Mononuclear cell (primary cell): ENCODE results near the gene SAG. TPM values are rescaled to one million over a fixed set of nuclear protein-coding genes. Genes with fewer than 3 reads are reported as not detected.

Source experiments
- H3K27me3 ChIP-seq: 2 replicates; pipeline ENCODE4 v1.6.0; 2011; ENCODE audit warnings: low read length, control low read depth; ENCODE audit not compliant: insufficient read depth
- H3K4me1 ChIP-seq: 2 replicates; pipeline ENCODE4 v1.5.1; 2011; ENCODE audit warnings: mild to moderate bottlenecking, low read length, control low read depth; ENCODE audit not compliant: insufficient read depth
- H3K4me3 ChIP-seq: 2 replicates; pipeline ENCODE4 v1.5.1; 2011; ENCODE audit warnings: mild to moderate bottlenecking, low read length, moderate library complexity
- H3K9me3 ChIP-seq: 2 replicates; pipeline ENCODE4 v1.5.1; 2011; ENCODE audit warnings: low read depth, mild to moderate bottlenecking, control low read depth, low read length
- total RNA-seq: library from RNA; depleted of rRNA; stranded (reverse); fragments of >200 nt; gene quantifications from one replicate; pipeline ENCODE4 v1.2.3, GENCODE V29; 2012

SAG gene
- total RNA-seq, 1 donor, result 0.21 TPM

GRCh38 chr2:233275223-233275622 lies 32.4 kb upstream of the SAG start:
- Histone ChIP-seq H3K4me3 (no peak overlapping the region), H3K9me3 (no peaks in the 10 kb centered on the region), H3K4me1 (peaks cover 15% of the 10 kb centered on the region), H3K27me3 (no peaks in the 10 kb centered on the region)

GRCh38 chr2:233278921-233279320 lies 28.7 kb upstream of the SAG start:
- Histone ChIP-seq H3K4me3 (no peak overlapping the region), H3K27me3 (no peaks in the 10 kb centered on the region), H3K9me3 (no peaks in the 10 kb centered on the region), H3K4me1 (no peaks in the 10 kb centered on the region)

- H3K4me1 ChIP-seq, result no peaks in the 10 kb centered on the region
- H3K9me3 ChIP-seq, result no peaks in the 10 kb centered on the region
- no peaks in the 10 kb centered on the region for H3K27me3 ChIP-seq
- H3K4me3 ChIP-seq, result no peak overlapping the region
Measured at GRCh38 chr2:233280114-233280693, 27.4 kb upstream of the SAG start.

- H3K27me3 ChIP-seq, result no peaks in the 10 kb centered on the region
Measured at GRCh38 chr2:233281553-233281952, 26.1 kb upstream of the SAG start.

GRCh38 chr2:233281992-233282603 lies 25.5 kb upstream of the SAG start:
- H3K4me3 ChIP-seq, result no peak overlapping the region

More at GRCh38 chr2:233281553-233281952, 26.1 kb upstream of the SAG start:
- H3K9me3 ChIP-seq, result no peaks in the 10 kb centered on the region
- no peaks in the 10 kb centered on the region for H3K4me1 ChIP-seq
- no peak overlapping the region for H3K4me3 ChIP-seq

GRCh38 chr2:233285921-233286320 lies 21.7 kb upstream of the SAG start:
- Histone ChIP-seq H3K4me3 (no peak overlapping the region), H3K4me1 (no peaks in the 10 kb centered on the region), H3K27me3 (no peaks in the 10 kb centered on the region), H3K9me3 (no peaks in the 10 kb centered on the region)

More at GRCh38 chr2:233281992-233282603, 25.5 kb upstream of the SAG start:
- Histone ChIP-seq H3K27me3 (no peaks in the 10 kb centered on the region), H3K4me1 (no peaks in the 10 kb centered on the region), H3K9me3 (no peaks in the 10 kb centered on the region)

- no peaks in the 10 kb centered on the region for H3K9me3 ChIP-seq
- H3K4me1 ChIP-seq, result no peaks in the 10 kb centered on the region
- H3K4me3 ChIP-seq, result no peak overlapping the region
- no peaks in the 10 kb centered on the region for H3K27me3 ChIP-seq
Measured at GRCh38 chr2:233287871-233288270, 19.7 kb upstream of the SAG start.

GRCh38 chr2:233288663-233289062 lies 19.0 kb upstream of the SAG start:
- H3K27me3 ChIP-seq, result no peaks in the 10 kb centered on the region
- no peaks in the 10 kb centered on the region for H3K4me1 ChIP-seq
- no peaks in the 10 kb centered on the region for H3K9me3 ChIP-seq
- no peak overlapping the region for H3K4me3 ChIP-seq

GRCh38 chr2:233289648-233290047 lies 18.0 kb upstream of the SAG start:
- Histone ChIP-seq H3K9me3 (no peaks in the 10 kb centered on the region), H3K4me1 (no peaks in the 10 kb centered on the region), H3K4me3 (no peak overlapping the region), H3K27me3 (no peaks in the 10 kb centered on the region)

GRCh38 chr2:233290051-233290845 lies 17.4 kb upstream of the SAG start:
- H3K9me3 ChIP-seq, result no peaks in the 10 kb centered on the region
- H3K4me1 ChIP-seq, result no peaks in the 10 kb centered on the region
- no peaks in the 10 kb centered on the region for H3K27me3 ChIP-seq
- no peak overlapping the region for H3K4me3 ChIP-seq

GRCh38 chr2:233295891-233296290 lies 11.7 kb upstream of the SAG start:
- Histone ChIP-seq H3K9me3 (no peaks in the 10 kb centered on the region), H3K4me3 (no peak overlapping the region), H3K4me1 (no peaks in the 10 kb centered on the region), H3K27me3 (no peaks in the 10 kb centered on the region)

GRCh38 chr2:233297076-233297475 lies 10.5 kb upstream of the SAG start:
- Histone ChIP-seq H3K4me3 (no peak overlapping the region), H3K27me3 (no peaks in the 10 kb centered on the region), H3K4me1 (no peaks in the 10 kb centered on the region), H3K9me3 (no peaks in the 10 kb centered on the region)

GRCh38 chr2:233300401-233300800 lies 7.2 kb upstream of the SAG start:
- no peaks in the 10 kb centered on the region for H3K4me1 ChIP-seq
- no peaks in the 10 kb centered on the region for H3K27me3 ChIP-seq
- no peak overlapping the region for H3K4me3 ChIP-seq
- H3K9me3 ChIP-seq, result no peaks in the 10 kb centered on the region

- Histone ChIP-seq H3K27me3 (no peaks in the 10 kb centered on the region), H3K9me3 (no peaks in the 10 kb centered on the region), H3K4me3 (no peak overlapping the region), H3K4me1 (no peaks in the 10 kb centered on the region)
Measured at GRCh38 chr2:233301248-233301647, 6.4 kb upstream of the SAG start.

GRCh38 chr2:233301811-233302210 lies 5.8 kb upstream of the SAG start:
- no peaks in the 10 kb centered on the region for H3K9me3 ChIP-seq
- H3K4me1 ChIP-seq, result no peaks in the 10 kb centered on the region
- no peak overlapping the region for H3K4me3 ChIP-seq
- no peaks in the 10 kb centered on the region for H3K27me3 ChIP-seq
